ENCODE results near the gene PGRMC1.
"Not testable (repeated sequence)": the region's sequence is repeated elsewhere in the genome, so short reads cannot be mapped to it uniquely, and the experiment has no call there.

GRCh38 chrX:119210931-119211648 lies 25.0 kb upstream of the PGRMC1 start:
- TF ChIP-seq, protein P1, sequence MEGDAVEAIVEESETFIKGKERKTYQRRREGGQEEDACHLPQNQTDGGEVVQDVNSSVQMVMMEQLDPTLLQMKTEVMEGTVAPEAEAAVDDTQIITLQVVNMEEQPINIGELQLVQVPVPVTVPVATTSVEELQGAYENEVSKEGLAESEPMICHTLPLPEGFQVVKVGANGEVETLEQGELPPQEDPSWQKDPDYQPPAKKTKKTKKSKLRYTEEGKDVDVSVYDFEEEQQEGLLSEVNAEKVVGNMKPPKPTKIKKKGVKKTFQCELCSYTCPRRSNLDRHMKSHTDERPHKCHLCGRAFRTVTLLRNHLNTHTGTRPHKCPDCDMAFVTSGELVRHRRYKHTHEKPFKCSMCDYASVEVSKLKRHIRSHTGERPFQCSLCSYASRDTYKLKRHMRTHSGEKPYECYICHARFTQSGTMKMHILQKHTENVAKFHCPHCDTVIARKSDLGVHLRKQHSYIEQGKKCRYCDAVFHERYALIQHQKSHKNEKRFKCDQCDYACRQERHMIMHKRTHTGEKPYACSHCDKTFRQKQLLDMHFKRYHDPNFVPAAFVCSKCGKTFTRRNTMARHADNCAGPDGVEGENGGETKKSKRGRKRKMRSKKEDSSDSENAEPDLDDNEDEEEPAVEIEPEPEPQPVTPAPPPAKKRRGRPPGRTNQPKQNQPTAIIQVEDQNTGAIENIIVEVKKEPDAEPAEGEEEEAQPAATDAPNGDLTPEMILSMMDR (IDR thresholded peaks at IDR 0.05; ENCODE audit: poor library complexity), result not testable (repeated sequence)
- not testable (repeated sequence) for TF ChIP-seq EZH2 (IDR thresholded peaks at IDR 0.05; ENCODE audit: borderline replicate concordance)

Data from hepatocyte (in vitro differentiated cells).